PC-3 (cell line): ENCODE data around the gene GMDS.

Experiments used
- EZH2 ChIP-seq: fragments of 300-600 bp; sonication (generic); IDR thresholded peaks from one replicate; pipeline ENCODE4 v1.6.1; 2017; ENCODE audit warnings: antibody characterized with exemption, mild to moderate bottlenecking, low read length; ENCODE audit not compliant: unreplicated experiment
- EZH2phosphoT487 ChIP-seq: fragments of 300-600 bp; sonication (generic); IDR thresholded peaks from 2 replicates; pipeline ENCODE4 v1.6.1; 2018; ENCODE audit warnings: mild to moderate bottlenecking, antibody characterized with exemption, low read length, borderline replicate concordance
- TF ChIP-seq, protein P1 (sequence below): fragments of 300-600 bp; sonication (generic); conservative IDR thresholded peaks from 2 replicates; pipeline ENCODE4 v1.5.1; 2017; ENCODE audit warnings: antibody characterized with exemption, low read depth, mild to moderate bottlenecking, low read length

DNA sequence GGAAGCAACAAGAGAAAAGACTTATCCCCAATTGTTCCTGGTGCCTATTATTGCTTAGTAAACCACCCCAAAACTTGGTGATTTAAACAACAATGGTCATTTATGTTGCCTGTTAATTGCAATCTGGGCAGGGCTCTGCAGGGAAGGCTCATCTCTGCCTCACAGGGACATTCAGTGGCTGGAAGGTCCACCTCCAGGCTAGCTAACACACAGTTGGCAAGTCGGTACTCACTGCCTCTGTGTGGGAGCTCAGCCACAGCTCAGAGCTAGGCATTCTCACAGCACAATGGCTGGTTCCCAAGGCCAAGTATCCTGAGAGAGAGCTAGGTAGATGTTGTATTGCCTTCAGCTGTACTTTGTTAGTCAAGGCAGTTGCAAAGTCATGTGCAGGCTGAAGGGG is 18.5 kb upstream of the GMDS start:
- TF ChIP-seq, protein P1, sequence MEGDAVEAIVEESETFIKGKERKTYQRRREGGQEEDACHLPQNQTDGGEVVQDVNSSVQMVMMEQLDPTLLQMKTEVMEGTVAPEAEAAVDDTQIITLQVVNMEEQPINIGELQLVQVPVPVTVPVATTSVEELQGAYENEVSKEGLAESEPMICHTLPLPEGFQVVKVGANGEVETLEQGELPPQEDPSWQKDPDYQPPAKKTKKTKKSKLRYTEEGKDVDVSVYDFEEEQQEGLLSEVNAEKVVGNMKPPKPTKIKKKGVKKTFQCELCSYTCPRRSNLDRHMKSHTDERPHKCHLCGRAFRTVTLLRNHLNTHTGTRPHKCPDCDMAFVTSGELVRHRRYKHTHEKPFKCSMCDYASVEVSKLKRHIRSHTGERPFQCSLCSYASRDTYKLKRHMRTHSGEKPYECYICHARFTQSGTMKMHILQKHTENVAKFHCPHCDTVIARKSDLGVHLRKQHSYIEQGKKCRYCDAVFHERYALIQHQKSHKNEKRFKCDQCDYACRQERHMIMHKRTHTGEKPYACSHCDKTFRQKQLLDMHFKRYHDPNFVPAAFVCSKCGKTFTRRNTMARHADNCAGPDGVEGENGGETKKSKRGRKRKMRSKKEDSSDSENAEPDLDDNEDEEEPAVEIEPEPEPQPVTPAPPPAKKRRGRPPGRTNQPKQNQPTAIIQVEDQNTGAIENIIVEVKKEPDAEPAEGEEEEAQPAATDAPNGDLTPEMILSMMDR = no peak
- TF ChIP-seq EZH2 = no peak
- no peak for TF ChIP-seq EZH2phosphoT487
